CD8-positive, alpha-beta memory T cell (primary cell): Measurements from ENCODE around the gene PTPRM. TPM values are rescaled to one million over a fixed set of nuclear protein-coding genes. Genes with fewer than 3 reads are reported as not detected.

Source experiments
- CTCF ChIA-PET: fragments of 350-600 bp; sonication (Branson Sonifier 250); formaldehyde crosslinking; loops from one replicate; lab custom pipeline; 2021; ENCODE audit warnings: antibody characterized with exemption; lab: Charles Lee
- POLR2A ChIA-PET: fragments of 350-600 bp; sonication (Branson Sonifier 250); formaldehyde crosslinking; loops from one replicate; lab custom pipeline; 2021; ENCODE audit warnings: antibody characterized with exemption; lab: Charles Lee
- DNase-seq, 5 donors: peaks; one replicate each; pipeline versions ENCODE4 v3.0.0 to v3.0.0-alpha.2; 2020 to 2022; ENCODE audit warnings: mixed read lengths in 1 of 5
- H3K27ac ChIP-seq: one replicate; pipeline ENCODE4 v1.7.0; 2013; ENCODE audit warnings: low read depth, mild to moderate bottlenecking, low read length, moderate library complexity
- H3K27me3 ChIP-seq: 2 replicates; pipeline ENCODE4 v1.7.0; 2013; ENCODE audit warnings: low read length, mild to moderate bottlenecking; ENCODE audit not compliant: insufficient read depth, poor library complexity, severe bottlenecking
- H3K36me3 ChIP-seq: 2 replicates; pipeline ENCODE4 v1.7.0; 2013; ENCODE audit warnings: mild to moderate bottlenecking, low read length, moderate library complexity; ENCODE audit not compliant: insufficient read depth
- H3K4me1 ChIP-seq: 2 replicates; pipeline ENCODE4 v1.7.0; 2013; ENCODE audit warnings: mild to moderate bottlenecking, low read length, moderate library complexity; ENCODE audit not compliant: insufficient read depth
- H3K4me3 ChIP-seq: 2 replicates; pipeline ENCODE4 v1.7.0; 2013; ENCODE audit warnings: mild to moderate bottlenecking, low read length
- H3K9me3 ChIP-seq: 2 replicates; pipeline ENCODE4 v1.7.0; 2013; ENCODE audit warnings: mild to moderate bottlenecking, low read length
- H3K27ac Mint-ChIP-seq, 8 donors: one replicate each; pipeline ENCODE4 v1.8.0; 2020 to 2021; ENCODE audit warnings: mixed read lengths in 8 of 8, mild to moderate bottlenecking in 6 of 8, inconsistent platforms in 3 of 8, moderate library complexity in 3 of 8
- H3K27me3 Mint-ChIP-seq, 2 donors: one replicate each; pipeline ENCODE4 v1.8.0; 2020 to 2021; ENCODE audit warnings: mixed read lengths in 2 of 2, mild to moderate bottlenecking in 1 of 2, moderate library complexity in 1 of 2
- H3K36me3 Mint-ChIP-seq, 3 donors: one replicate each; pipeline ENCODE4 v1.8.0; 2020 to 2021; ENCODE audit warnings: mixed read lengths in 3 of 3, inconsistent platforms in 1 of 3, mild to moderate bottlenecking in 1 of 3
- H3K4me1 Mint-ChIP-seq, 3 donors: one replicate each; pipeline ENCODE4 v1.8.0; 2020 to 2021; ENCODE audit warnings: mixed read lengths in 3 of 3, inconsistent platforms in 1 of 3, mild to moderate bottlenecking in 1 of 3
- H3K4me3 Mint-ChIP-seq, 7 donors: one replicate each; pipeline ENCODE4 v1.8.0; 2020 to 2021; ENCODE audit warnings: mixed read lengths in 7 of 7, mild to moderate bottlenecking in 6 of 7, moderate library complexity in 4 of 7, inconsistent platforms in 2 of 7
- H3K9me3 Mint-ChIP-seq, 5 donors: one replicate each; pipeline ENCODE4 v1.8.0; 2020 to 2022; ENCODE audit warnings: mixed read lengths in 5 of 5, mild to moderate bottlenecking in 3 of 5, moderate library complexity in 2 of 5, inconsistent platforms in 1 of 5
- polyA plus RNA-seq: library from polyadenylated mRNA; unstranded; fragments of 300-500 nt; fragmentation: Illumina TruSeq; gene quantifications from one replicate; pipeline ENCODE4 v1.2.3, GENCODE V29; 2021
- total RNA-seq, 2 experiments: library from RNA; stranded (reverse); gene quantifications; one replicate each; pipeline ENCODE4 v1.2.3, GENCODE V29; 2021

PTPRM gene
- total and polyA plus RNA-seq, 3 experiments from 2014 or later: 3.9 to 7.4 (median 5.3) TPM

GRCh38 chr18:7558769-7559168, 8.3 kb upstream of the PTPRM start:
- Histone ChIP-seq H3K9me3 (no peaks in the 10 kb centered on the region), H3K4me1 (no peaks in the 10 kb centered on the region), H3K27me3 (no peaks in the 10 kb centered on the region), H3K36me3 (no peaks in the 10 kb centered on the region), H3K4me3 (no peak overlapping the region), H3K27ac (no peak overlapping the region)
- H3K9me3 Mint-ChIP-seq: peaks cover 0 to 2% (median 2%) of the 10 kb centered on the region in 5 donors
- ChIA-PET POLR2A (no interaction called here), CTCF (no interaction called here)
- H3K4me3 Mint-ChIP-seq: no peak overlapping the region
- H3K27me3 Mint-ChIP-seq: no peaks in the 10 kb centered on the region
- no peaks in the 10 kb centered on the region for H3K4me1 Mint-ChIP-seq
- DNase-seq: no peak
- H3K36me3 Mint-ChIP-seq: no peaks in the 10 kb centered on the region
- H3K27ac Mint-ChIP-seq: no peak overlapping the region

GRCh38 chr18:7559709-7560319, 7.3 kb upstream of the PTPRM start:
- no peak for DNase-seq
- CTCF ChIA-PET: no interaction called here
- Histone ChIP-seq H3K4me3 (no peak overlapping the region), H3K9me3 (no peaks in the 10 kb centered on the region), H3K4me1 (no peaks in the 10 kb centered on the region), H3K27me3 (no peaks in the 10 kb centered on the region), H3K36me3 (no peaks in the 10 kb centered on the region), H3K27ac (no peak overlapping the region)
- peaks cover 3 to 4% of the 10 kb centered on the region in 2 donors for H3K27me3 Mint-ChIP-seq
- POLR2A ChIA-PET: no interaction called here
- H3K9me3 Mint-ChIP-seq: peaks cover 0 to 2% (median 2%) of the 10 kb centered on the region in 5 donors
- no peaks in the 10 kb centered on the region for H3K4me1 Mint-ChIP-seq
- H3K36me3 Mint-ChIP-seq: no peaks in the 10 kb centered on the region
- H3K4me3 Mint-ChIP-seq: no peak overlapping the region
- no peak overlapping the region for H3K27ac Mint-ChIP-seq

GRCh38 chr18:7561909-7562460, 5.1 kb upstream of the PTPRM start:
- no peak overlapping the region for H3K4me3 ChIP-seq
- H3K27ac Mint-ChIP-seq: no peak overlapping the region
- H3K4me1 Mint-ChIP-seq: no peaks in the 10 kb centered on the region
- no peaks in the 10 kb centered on the region for H3K36me3 ChIP-seq
- CTCF ChIA-PET: no interaction called here
- peaks cover 12 to 20% of the 10 kb centered on the region in 2 donors for H3K27me3 Mint-ChIP-seq
- POLR2A ChIA-PET: no interaction called here
- DNase-seq: no peak
- no peaks in the 10 kb centered on the region for H3K36me3 Mint-ChIP-seq
- H3K27ac ChIP-seq: no peak overlapping the region
- H3K9me3 ChIP-seq: no peaks in the 10 kb centered on the region
- H3K4me1 ChIP-seq: no peaks in the 10 kb centered on the region
- no peak overlapping the region for H3K4me3 Mint-ChIP-seq
- no peaks in the 10 kb centered on the region for H3K27me3 ChIP-seq
- H3K9me3 Mint-ChIP-seq: peaks cover 0 to 3% (median 2%) of the 10 kb centered on the region in 5 donors

- CTCF ChIA-PET: no interaction called here
Measured at GRCh38 chr18:7562491-7562890, 4.6 kb upstream of the PTPRM start.

GRCh38 chr18:7565677-7566076, 1.4 kb upstream of the PTPRM start:
- Mint-ChIP-seq H3K27me3 (peaks cover 25 to 40% of the 10 kb centered on the region in 2 donors), H3K36me3 (no peaks in the 10 kb centered on the region), H3K9me3 (peaks cover 0 to 16% (median 5%) of the 10 kb centered on the region in 5 donors), H3K4me3 (peak overlapping the region in 4 of 7 donors; percentile 16 to 79 (median 55)), H3K27ac (peak overlapping the region in 2 of 8 donors; percentile 29 to 68), H3K4me1 (peaks cover 0 to 6% (median 6%) of the 10 kb centered on the region in 3 donors)
- H3K4me1 ChIP-seq: no peaks in the 10 kb centered on the region
- H3K27ac ChIP-seq: no peak overlapping the region
- H3K4me3 ChIP-seq: no peak overlapping the region
- POLR2A ChIA-PET: no interaction called here
- no peak for DNase-seq
- CTCF ChIA-PET: no interaction called here
- H3K9me3 ChIP-seq: no peaks in the 10 kb centered on the region
- no peaks in the 10 kb centered on the region for H3K27me3 ChIP-seq
- no peaks in the 10 kb centered on the region for H3K36me3 ChIP-seq

More at GRCh38 chr18:7562491-7562890, 4.6 kb upstream of the PTPRM start:
- Mint-ChIP-seq H3K4me1 (no peaks in the 10 kb centered on the region), H3K9me3 (peaks cover 0 to 3% (median 2%) of the 10 kb centered on the region in 5 donors), H3K27me3 (peaks cover 12 to 20% of the 10 kb centered on the region in 2 donors), H3K27ac (no peak overlapping the region), H3K36me3 (no peaks in the 10 kb centered on the region), H3K4me3 (no peak overlapping the region)
- no peak for DNase-seq
- POLR2A ChIA-PET: no interaction called here
- H3K4me3 ChIP-seq: no peak overlapping the region
- H3K27me3 ChIP-seq: no peaks in the 10 kb centered on the region
- H3K36me3 ChIP-seq: no peaks in the 10 kb centered on the region
- no peak overlapping the region for H3K27ac ChIP-seq
- H3K9me3 ChIP-seq: no peaks in the 10 kb centered on the region
- no peaks in the 10 kb centered on the region for H3K4me1 ChIP-seq

- no peaks in the 10 kb centered on the region for H3K27me3 ChIP-seq
- CTCF ChIA-PET: no interaction called here
- Mint-ChIP-seq H3K27ac (peak overlapping the region in 4 of 8 donors; percentile 60 to 70 (median 66)), H3K27me3 (peaks cover 30 to 41% of the 10 kb centered on the region in 2 donors), H3K9me3 (peaks cover 0 to 16% (median 5%) of the 10 kb centered on the region in 5 donors), H3K36me3 (no peaks in the 10 kb centered on the region), H3K4me1 (peaks cover 0 to 6% (median 6%) of the 10 kb centered on the region in 3 donors), H3K4me3 (peak overlapping the region in 5 of 7 donors; percentile 16 to 79 (median 55))
- no peaks in the 10 kb centered on the region for H3K9me3 ChIP-seq
- no peak for DNase-seq
- no peaks in the 10 kb centered on the region for H3K36me3 ChIP-seq
- H3K4me3 ChIP-seq: no peak overlapping the region
- H3K4me1 ChIP-seq: no peaks in the 10 kb centered on the region
- no peak overlapping the region for H3K27ac ChIP-seq
- POLR2A ChIA-PET: no interaction called here
Measured at GRCh38 chr18:7566244-7566566, 911 bp upstream of the PTPRM start.

GRCh38 chr18:7567474-7568425, 634 bp downstream of the PTPRM start:
- H3K27ac Mint-ChIP-seq: no peak overlapping the region
- no peak overlapping the region for H3K4me3 ChIP-seq
- POLR2A ChIA-PET: no interaction called here
- no peaks in the 10 kb centered on the region for H3K27me3 ChIP-seq
- no peaks in the 10 kb centered on the region for H3K36me3 ChIP-seq
- no peak overlapping the region for H3K27ac ChIP-seq
- H3K4me1 Mint-ChIP-seq: peaks cover 0 to 6% (median 6%) of the 10 kb centered on the region in 3 donors
- no peak for DNase-seq
- CTCF ChIA-PET: no interaction called here
- no peaks in the 10 kb centered on the region for H3K4me1 ChIP-seq
- no peaks in the 10 kb centered on the region for H3K36me3 Mint-ChIP-seq
- H3K4me3 Mint-ChIP-seq: peak overlapping the region in 1 of 7 donors; percentile 48
- H3K9me3 Mint-ChIP-seq: peaks cover 0 to 17% (median 5%) of the 10 kb centered on the region in 5 donors
- H3K9me3 ChIP-seq: no peaks in the 10 kb centered on the region
- peaks cover 30 to 41% of the 10 kb centered on the region in 2 donors for H3K27me3 Mint-ChIP-seq

GRCh38 chr18:7568426-7568825, 1.3 kb downstream of the PTPRM start:
- peaks cover 30 to 41% of the 10 kb centered on the region in 2 donors for H3K27me3 Mint-ChIP-seq
- Histone ChIP-seq H3K9me3 (no peaks in the 10 kb centered on the region), H3K27me3 (no peaks in the 10 kb centered on the region), H3K4me1 (no peaks in the 10 kb centered on the region), H3K27ac (no peak overlapping the region), H3K36me3 (no peaks in the 10 kb centered on the region), H3K4me3 (no peak overlapping the region)
- H3K36me3 Mint-ChIP-seq: no peaks in the 10 kb centered on the region
- H3K27ac Mint-ChIP-seq: peak overlapping the region in 4 of 8 donors; percentile 47 to 92 (median 74)
- H3K4me3 Mint-ChIP-seq: peak overlapping the region in 6 of 7 donors; percentile 19 to 88 (median 83)
- peaks cover 0 to 6% (median 6%) of the 10 kb centered on the region in 3 donors for H3K4me1 Mint-ChIP-seq
- ChIA-PET POLR2A (no interaction called here), CTCF (no interaction called here)
- DNase-seq: no peak
- H3K9me3 Mint-ChIP-seq: peaks cover 0 to 21% (median 5%) of the 10 kb centered on the region in 5 donors
